ENCODE measurements around the gene MACF1. TPM values are rescaled to one million over a fixed set of nuclear protein-coding genes. Genes with fewer than 3 reads are reported as not detected.
"Not testable (repeated sequence)": the region's sequence is repeated elsewhere in the genome, so short reads cannot be mapped to it uniquely, and the experiment has no call there.

The MACF1 gene
- total RNA-seq, 2 donors from 2014 or later, result 154 to 355 TPM

DNA sequence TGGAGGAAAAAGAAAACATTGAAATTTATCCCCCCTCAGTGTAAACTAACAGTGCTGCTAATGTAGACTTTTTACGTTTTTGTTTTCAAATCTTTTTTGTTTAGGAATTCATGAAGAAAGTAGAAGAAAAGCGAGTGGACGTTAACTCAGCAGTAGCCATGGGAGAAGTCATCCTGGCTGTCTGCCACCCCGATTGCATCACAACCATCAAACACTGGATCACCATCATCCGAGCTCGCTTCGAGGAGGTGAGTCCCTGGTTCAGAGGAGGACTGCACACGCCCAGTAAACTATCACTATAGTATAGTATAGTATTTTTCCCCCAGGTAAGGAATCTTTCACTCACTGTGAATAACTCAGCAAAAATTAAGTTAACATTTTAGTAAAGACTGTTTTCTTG, 249.1 kb downstream of the MACF1 start:
- WGBS, result 66% methylated on average over 8 of the region's 8 CpGs
- Histone ChIP-seq H3K4me1 (replicated peaks) (no peaks in the 10 kb centered on the region), H3K4me3 (no peak overlapping the region), H3K36me3 (peaks cover 29 to 30% of the 10 kb centered on the region in 2 donors), H3K27me3 (replicated peaks; ENCODE audit: insufficient read depth) (no peaks in the 10 kb centered on the region), H3K27ac (no peak overlapping the region), H3K9me3 (no peaks in the 10 kb centered on the region)
- TF ChIP-seq POLR2AphosphoS5 (IDR thresholded peaks at IDR 0.05), result no peak
- TF ChIP-seq POLR2A (IDR thresholded peaks at IDR 0.05), result no peak
- TF ChIP-seq, protein P1, sequence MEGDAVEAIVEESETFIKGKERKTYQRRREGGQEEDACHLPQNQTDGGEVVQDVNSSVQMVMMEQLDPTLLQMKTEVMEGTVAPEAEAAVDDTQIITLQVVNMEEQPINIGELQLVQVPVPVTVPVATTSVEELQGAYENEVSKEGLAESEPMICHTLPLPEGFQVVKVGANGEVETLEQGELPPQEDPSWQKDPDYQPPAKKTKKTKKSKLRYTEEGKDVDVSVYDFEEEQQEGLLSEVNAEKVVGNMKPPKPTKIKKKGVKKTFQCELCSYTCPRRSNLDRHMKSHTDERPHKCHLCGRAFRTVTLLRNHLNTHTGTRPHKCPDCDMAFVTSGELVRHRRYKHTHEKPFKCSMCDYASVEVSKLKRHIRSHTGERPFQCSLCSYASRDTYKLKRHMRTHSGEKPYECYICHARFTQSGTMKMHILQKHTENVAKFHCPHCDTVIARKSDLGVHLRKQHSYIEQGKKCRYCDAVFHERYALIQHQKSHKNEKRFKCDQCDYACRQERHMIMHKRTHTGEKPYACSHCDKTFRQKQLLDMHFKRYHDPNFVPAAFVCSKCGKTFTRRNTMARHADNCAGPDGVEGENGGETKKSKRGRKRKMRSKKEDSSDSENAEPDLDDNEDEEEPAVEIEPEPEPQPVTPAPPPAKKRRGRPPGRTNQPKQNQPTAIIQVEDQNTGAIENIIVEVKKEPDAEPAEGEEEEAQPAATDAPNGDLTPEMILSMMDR (IDR thresholded peaks at IDR 0.05), result no peak
- DNase-seq (ENCODE audit: low spot score), result no peak
- intact Hi-C loops (cut with DNase I), result no loop called here

DNA sequence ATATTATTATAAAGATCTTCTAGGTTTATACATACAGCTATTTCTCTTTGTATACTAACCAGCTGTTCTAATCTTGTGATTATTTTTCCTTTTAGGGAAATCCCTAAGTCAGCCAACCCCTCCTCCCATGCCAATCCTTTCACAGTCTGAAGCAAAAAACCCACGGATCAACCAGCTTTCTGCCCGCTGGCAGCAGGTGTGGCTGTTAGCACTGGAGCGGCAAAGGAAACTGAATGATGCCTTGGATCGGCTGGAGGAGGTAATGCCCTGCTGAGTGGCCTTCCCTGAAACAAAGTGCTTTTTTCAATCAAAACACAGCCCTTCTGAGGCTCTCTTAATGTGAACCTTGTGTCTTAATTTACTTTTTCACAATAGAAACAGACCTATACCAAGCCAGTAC, 254.5 kb downstream of the MACF1 start:
- Histone ChIP-seq H3K4me1 (replicated peaks) (no peaks in the 10 kb centered on the region), H3K36me3 (peaks cover 24 to 43% of the 10 kb centered on the region in 2 donors), H3K9me3 (no peaks in the 10 kb centered on the region), H3K27ac (peak overlapping the region in 1 of 2 donors; percentile 18), H3K27me3 (replicated peaks; ENCODE audit: insufficient read depth) (no peaks in the 10 kb centered on the region), H3K4me3 (no peak overlapping the region)
- intact Hi-C loops (cut with DNase I), result no loop called here
- WGBS, result 78% methylated on average over 4 of the region's 4 CpGs
- TF ChIP-seq POLR2A (IDR thresholded peaks at IDR 0.05), result no peak
- TF ChIP-seq POLR2AphosphoS5 (IDR thresholded peaks at IDR 0.05), result no peak
- TF ChIP-seq, protein P1 (IDR thresholded peaks at IDR 0.05), result no peak
- no peak for DNase-seq (ENCODE audit: low spot score)

DNA sequence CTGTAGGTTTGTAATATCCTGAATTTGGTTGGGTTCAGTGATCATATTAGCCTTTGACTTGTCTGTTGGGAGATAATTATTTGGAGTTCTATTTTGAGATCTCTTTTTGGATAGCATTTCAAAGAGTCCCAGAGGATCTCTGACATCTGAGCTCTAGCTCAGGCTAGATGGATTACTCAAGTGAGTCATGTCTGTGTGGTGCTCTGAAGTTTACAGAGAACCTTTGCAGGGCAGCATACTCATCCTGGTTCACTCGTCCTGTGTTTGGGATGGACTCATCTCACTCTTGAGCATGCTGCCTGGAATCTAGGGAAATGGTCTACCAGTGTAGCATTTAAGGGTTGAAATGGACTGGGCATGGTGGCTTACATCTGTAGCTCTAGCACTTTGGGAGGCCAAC, 257.6 kb downstream of the MACF1 start:
- Histone ChIP-seq H3K4me1 (replicated peaks) (no peaks in the 10 kb centered on the region), H3K27me3 (replicated peaks; ENCODE audit: insufficient read depth) (no peaks in the 10 kb centered on the region), H3K9me3 (no peaks in the 10 kb centered on the region), H3K27ac (no peak overlapping the region), H3K36me3 (peaks cover 8 to 30% of the 10 kb centered on the region in 2 donors), H3K4me3 (no peak overlapping the region)
- no peak for DNase-seq (ENCODE audit: low spot score)
- TF ChIP-seq, protein P1 (IDR thresholded peaks at IDR 0.05), result no peak
- WGBS, result 58% methylated on average over 1 of the region's 1 CpG
- intact Hi-C loops (cut with DNase I), result no loop called here

DNA sequence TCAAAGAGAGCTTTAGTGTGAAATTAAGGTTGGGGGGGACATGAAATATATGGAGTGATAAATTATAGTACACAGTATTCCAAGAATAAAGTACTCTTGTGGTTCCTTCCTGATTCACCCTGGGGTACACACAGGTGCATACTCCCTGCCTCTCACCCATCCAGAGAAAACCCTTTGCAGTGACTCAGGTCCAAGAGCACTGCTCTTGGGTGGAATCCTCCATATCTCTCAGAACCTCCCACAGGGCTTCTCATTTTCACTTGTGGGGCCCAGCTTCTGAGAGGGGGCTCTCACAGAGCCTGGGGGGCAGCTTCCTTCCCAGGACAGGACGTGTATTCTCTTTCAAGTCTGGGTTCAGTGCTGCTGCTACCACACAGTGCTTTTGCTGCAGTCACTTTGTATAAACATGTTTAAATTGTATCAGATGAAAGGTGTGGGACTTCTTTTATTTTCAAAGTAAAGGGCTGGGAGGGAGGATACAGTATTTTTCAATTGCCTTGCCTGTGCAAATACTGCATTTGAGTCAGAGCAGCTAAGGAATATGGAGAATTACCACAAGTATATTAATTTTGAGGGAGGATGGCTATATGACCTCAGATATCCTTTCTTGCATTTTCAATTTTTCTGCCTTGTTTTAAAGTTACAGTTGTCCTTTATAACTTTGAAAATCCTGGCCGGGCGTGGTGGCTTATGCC, 262.1 kb downstream of the MACF1 start:
- H3K27ac ChIP-seq, result no peak overlapping the region

DNA sequence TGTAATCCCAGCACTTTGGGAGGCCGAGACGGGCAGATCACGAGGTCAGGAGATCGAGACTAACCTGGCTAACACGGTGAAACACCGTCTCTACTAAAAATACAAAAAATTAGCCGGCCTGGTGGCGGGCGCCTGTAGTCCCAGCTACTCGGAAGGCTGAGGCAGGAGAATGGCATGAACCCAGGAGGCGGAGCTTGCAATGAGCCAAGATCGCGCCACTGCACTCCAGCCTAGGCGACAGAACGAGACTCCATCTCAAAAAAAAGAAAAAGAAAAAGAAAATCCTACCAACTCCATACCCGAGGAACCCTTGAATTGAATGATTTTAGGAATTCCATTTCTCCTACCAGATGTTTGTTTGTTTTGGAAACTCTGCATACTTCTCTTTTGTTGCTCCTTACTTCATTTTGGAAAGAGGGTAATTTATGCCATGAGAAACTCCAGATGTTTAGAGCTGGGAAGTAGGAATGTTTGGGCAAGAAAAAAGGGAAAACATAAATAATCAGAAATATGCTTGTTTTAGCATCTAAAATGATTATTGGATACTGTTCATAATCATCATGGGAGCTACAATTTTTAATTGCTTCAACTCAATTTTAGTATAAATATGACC, 262.7 kb downstream of the MACF1 start:
- H3K27me3 ChIP-seq (replicated peaks; ENCODE audit: insufficient read depth); DNase-seq (ENCODE audit: low spot score); H3K4me1 ChIP-seq (replicated peaks); intact Hi-C loops (cut with DNase I); H3K9me3 ChIP-seq; H3K4me3 ChIP-seq; H3K36me3 ChIP-seq; H3K27ac ChIP-seq: not testable (repeated sequence)
- 66% methylated on average over 16 of the region's 16 CpGs for WGBS

More for the DNA sequence above, 262.1 kb downstream of the MACF1 start:
- no peaks in the 10 kb centered on the region for H3K4me1 ChIP-seq (replicated peaks)
- intact Hi-C loops (cut with DNase I), result no loop called here
- no peak for TF ChIP-seq POLR2AphosphoS5 (IDR thresholded peaks at IDR 0.05)
- no peak for TF ChIP-seq POLR2A (IDR thresholded peaks at IDR 0.05)
- TF ChIP-seq, protein P1 (IDR thresholded peaks at IDR 0.05), result no peak
- H3K4me3 ChIP-seq, result no peak overlapping the region
- DNase-seq (ENCODE audit: low spot score), result no peak
- WGBS, result 70% methylated on average over 3 of the region's 3 CpGs
- no peaks in the 10 kb centered on the region for H3K27me3 ChIP-seq (replicated peaks; ENCODE audit: insufficient read depth)
- no peaks in the 10 kb centered on the region for H3K9me3 ChIP-seq
- H3K36me3 ChIP-seq, result peaks cover 0 to 8% of the 10 kb centered on the region in 2 donors

Data from prostate gland (tissue), 2 donors.